SH-SY5Y (cell line): ENCODE results near the gene ETS2.

ENCODE experiments used
- GATA2 ChIP-seq: IDR thresholded peaks from 2 replicates; pipeline ENCODE4 v1.6.1; 2011; ENCODE audit warnings: mild to moderate bottlenecking, low read depth, low read length
- GATA3 ChIP-seq: IDR thresholded peaks from 2 replicates; pipeline ENCODE4 v1.6.1; 2011; ENCODE audit warnings: low read depth, mild to moderate bottlenecking, low read length, moderate library complexity

The ETS2 gene

GRCh38 chr21:38824124-38824822, 18.5 kb downstream of the ETS2 start:
- no peak for TF ChIP-seq GATA3
- no peak for TF ChIP-seq GATA2

- no peak for TF ChIP-seq GATA2
- no peak for TF ChIP-seq GATA3
These were observed 19.5 kb downstream of the ETS2 start for GRCh38 chr21:38825269-38825668.

- no peak for TF ChIP-seq GATA3
- TF ChIP-seq GATA2 = no peak
These were observed 20.2 kb downstream of the ETS2 start for GRCh38 chr21:38825921-38826320.

- no peak for TF ChIP-seq GATA3
- no peak for TF ChIP-seq GATA2
These were observed 25.2 kb downstream of the ETS2 start for GRCh38 chr21:38830671-38831525.

- TF ChIP-seq GATA3 (no peak), GATA2 (no peak)
These were observed 26.1 kb downstream of the ETS2 start for GRCh38 chr21:38831526-38832467.

GRCh38 chr21:38832664-38833063, 26.9 kb downstream of the ETS2 start:
- no peak for TF ChIP-seq GATA2
- no peak for TF ChIP-seq GATA3

GRCh38 chr21:38833117-38833516, 27.4 kb downstream of the ETS2 start:
- no peak for TF ChIP-seq GATA3

GRCh38 chr21:38834725-38835124, 29.0 kb downstream of the ETS2 start:
- no peak for TF ChIP-seq GATA2
- no peak for TF ChIP-seq GATA3

GRCh38 chr21:38837806-38838461, 32.2 kb downstream of the ETS2 start:
- TF ChIP-seq GATA3 (no peak), GATA2 (no peak)

- no peak for TF ChIP-seq GATA2
- no peak for TF ChIP-seq GATA3
These were observed 33.0 kb downstream of the ETS2 start for GRCh38 chr21:38838598-38839327.

GRCh38 chr21:38839328-38840286, 33.9 kb downstream of the ETS2 start:
- TF ChIP-seq GATA3 (no peak), GATA2 (no peak)

- no peak for TF ChIP-seq GATA2
- no peak for TF ChIP-seq GATA3
These were observed 34.9 kb downstream of the ETS2 start for GRCh38 chr21:38840456-38841300.
